ENCODE results near the gene ALDH1L1. TPM values are rescaled to one million over a fixed set of nuclear protein-coding genes. Genes with fewer than 3 reads are reported as not detected.

The ALDH1L1 gene
- total RNA-seq, 1 donor from 2014 or later: 5.0 TPM

DNA sequence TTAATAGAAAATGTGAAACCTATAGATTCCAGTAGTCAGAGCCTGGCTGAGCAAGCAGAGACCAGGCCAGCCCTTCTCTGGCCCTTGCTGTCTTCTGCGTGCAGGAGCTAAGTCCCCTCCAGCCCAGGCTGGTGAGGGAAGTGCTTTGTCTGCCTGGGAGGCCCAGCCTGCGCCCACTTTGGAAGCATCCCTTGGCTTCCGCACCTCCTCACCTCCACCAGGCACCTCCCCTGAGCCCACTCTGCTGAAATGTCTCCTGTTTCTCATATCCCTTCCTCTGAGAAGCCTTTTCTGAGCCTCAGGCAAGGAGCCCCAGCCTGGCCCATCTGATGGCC, 45.3 kb downstream of the ALDH1L1 start:
- no peaks in the 10 kb centered on the region for H3K9me3 Mint-ChIP-seq
- H3K27ac Mint-ChIP-seq: no peak overlapping the region
- no peak for DNase-seq (ENCODE audit: extremely low spot score, unreplicated experiment)
- TF ChIP-seq CTCF (conservative IDR thresholded peaks at IDR 0.05): no peak
- no peaks in the 10 kb centered on the region for H3K36me3 Mint-ChIP-seq
- H3K4me1 Mint-ChIP-seq (ENCODE audit: unreplicated experiment): peaks cover 8% of the 10 kb centered on the region
- no peak overlapping the region for H3K4me3 Mint-ChIP-seq
- peaks cover 6% of the 10 kb centered on the region for H3K27me3 Mint-ChIP-seq

GRCh38 chr3:126134219-126134975, 46.0 kb downstream of the ALDH1L1 start:
- H3K9me3 Mint-ChIP-seq: no peaks in the 10 kb centered on the region
- H3K4me3 Mint-ChIP-seq: no peak overlapping the region
- no peaks in the 10 kb centered on the region for H3K36me3 Mint-ChIP-seq
- peak; percentile 92 for TF ChIP-seq CTCF (conservative IDR thresholded peaks at IDR 0.05)
- peaks cover 3% of the 10 kb centered on the region for H3K27me3 Mint-ChIP-seq
- no peak overlapping the region for H3K27ac Mint-ChIP-seq
- peaks cover 8% of the 10 kb centered on the region for H3K4me1 Mint-ChIP-seq (ENCODE audit: unreplicated experiment)
- peak; percentile 78 for DNase-seq (ENCODE audit: extremely low spot score, unreplicated experiment)

DNA sequence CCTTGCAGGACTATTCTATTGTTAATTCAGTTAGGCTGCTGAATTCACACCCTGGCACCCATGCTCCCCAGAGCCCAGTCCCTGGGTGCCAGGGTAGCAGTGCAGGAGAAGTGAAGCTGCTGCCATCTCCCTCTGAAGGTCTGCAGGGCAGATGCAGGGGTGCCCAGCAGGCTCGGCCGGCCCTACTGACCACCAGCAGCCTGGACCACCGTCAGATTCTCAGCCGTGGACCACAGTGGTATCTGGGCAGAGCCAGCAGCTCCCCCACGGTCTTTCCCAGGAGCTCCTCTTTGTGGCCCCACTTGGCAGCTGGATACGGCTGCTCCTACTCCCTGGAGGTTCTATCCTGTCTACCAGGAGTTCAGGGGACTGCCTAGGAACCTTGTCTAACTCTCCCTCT, 46.8 kb downstream of the ALDH1L1 start:
- peak; percentile 63 for DNase-seq (ENCODE audit: extremely low spot score, unreplicated experiment)
- Mint-ChIP-seq H3K27ac (no peak overlapping the region), H3K36me3 (no peaks in the 10 kb centered on the region), H3K9me3 (no peaks in the 10 kb centered on the region), H3K4me3 (no peak overlapping the region), H3K27me3 (no peaks in the 10 kb centered on the region), H3K4me1 (ENCODE audit: unreplicated experiment) (peaks cover 8% of the 10 kb centered on the region)
- TF ChIP-seq CTCF (conservative IDR thresholded peaks at IDR 0.05): no peak

- H3K4me1 Mint-ChIP-seq (ENCODE audit: unreplicated experiment): peaks cover 8% of the 10 kb centered on the region
- no peaks in the 10 kb centered on the region for H3K36me3 Mint-ChIP-seq
- H3K9me3 Mint-ChIP-seq: no peaks in the 10 kb centered on the region
- H3K27ac Mint-ChIP-seq: no peak overlapping the region
- DNase-seq (ENCODE audit: extremely low spot score, unreplicated experiment): peak; percentile 40
- TF ChIP-seq CTCF (conservative IDR thresholded peaks at IDR 0.05): peak; percentile 68
- H3K4me3 Mint-ChIP-seq: no peak overlapping the region
- no peaks in the 10 kb centered on the region for H3K27me3 Mint-ChIP-seq
These were observed 47.5 kb downstream of the ALDH1L1 start for GRCh38 chr3:126132751-126133511.

GRCh38 chr3:126131881-126132750, 48.3 kb downstream of the ALDH1L1 start:
- H3K27ac Mint-ChIP-seq: no peak overlapping the region

More at GRCh38 chr3:126131881-126132750, 48.3 kb downstream of the ALDH1L1 start:
- no peak overlapping the region for H3K4me3 Mint-ChIP-seq
- H3K9me3 Mint-ChIP-seq: no peaks in the 10 kb centered on the region
- no peaks in the 10 kb centered on the region for H3K27me3 Mint-ChIP-seq
- peak; percentile 58 for DNase-seq (ENCODE audit: extremely low spot score, unreplicated experiment)
- no peak for TF ChIP-seq CTCF (conservative IDR thresholded peaks at IDR 0.05)
- H3K4me1 Mint-ChIP-seq (ENCODE audit: unreplicated experiment): peaks cover 8% of the 10 kb centered on the region
- no peaks in the 10 kb centered on the region for H3K36me3 Mint-ChIP-seq

All from type B pancreatic cell (in vitro differentiated cells).